GM12892 (cell line): ENCODE results near the gene XYLT1.
"Not testable (repeated sequence)": the region's sequence is repeated elsewhere in the genome, so short reads cannot be mapped to it uniquely, and the experiment has no call there.

ENCODE experiments used
- POLR2A ChIP-seq: IDR thresholded peaks from 2 replicates; pipeline ENCODE4 v1.6.1; 2011; ENCODE audit warnings: low read depth, low read length, control low read depth
- POLR2AphosphoS5 ChIP-seq: IDR thresholded peaks from 2 replicates; pipeline ENCODE4 v1.6.1; 2011; ENCODE audit warnings: low read depth, low read length, control low read depth
- TAF1 ChIP-seq: IDR thresholded peaks from 2 replicates; pipeline ENCODE4 v1.6.1; 2011; ENCODE audit warnings: low read depth, mild to moderate bottlenecking, control low read depth, low read length, borderline replicate concordance

- not testable (repeated sequence) for TF ChIP-seq POLR2A, POLR2AphosphoS5, TAF1
Observed at GRCh38 chr16:17507516-17507915, 36.8 kb upstream of the XYLT1 start.
